Measurements from ENCODE around the gene NAT14.
A peak's percentile ranks its signal among the peaks of the same experiment; 100 is the strongest.

Gene NAT14

GRCh38 chr19:55472463-55472862 is 12.5 kb upstream of the NAT14 start:
- no peak for DNase-seq

- no peak for DNase-seq
Observed at GRCh38 chr19:55473225-55474012, 11.6 kb upstream of the NAT14 start.

- no peak for DNase-seq
Observed at GRCh38 chr19:55474269-55475265, 10.4 kb upstream of the NAT14 start.

- peak; percentile 99 for DNase-seq
Observed at GRCh38 chr19:55476100-55476775, 8.8 kb upstream of the NAT14 start, which contains the start of gene ZNF628. Gene ZNF628, plus strand, starts transcription at chr19:55476617. Its CDS starts 3,294 bp downstream, at chr19:55479911.

GRCh38 chr19:55477905-55478304 is 7.1 kb upstream of the NAT14 start:
- DNase-seq: no peak

- DNase-seq: no peak
Observed at GRCh38 chr19:55478364-55478763, 6.6 kb upstream of the NAT14 start.

- DNase-seq: no peak
Observed at GRCh38 chr19:55479045-55479444, 5.9 kb upstream of the NAT14 start.

GRCh38 chr19:55479451-55480230 is 5.3 kb upstream of the NAT14 start:
- no peak for DNase-seq

- no peak for DNase-seq
Observed at GRCh38 chr19:55481148-55481793, 3.7 kb upstream of the NAT14 start.

GRCh38 chr19:55481794-55482155 is 3.2 kb upstream of the NAT14 start:
- no peak for DNase-seq

- no peak for DNase-seq
Observed at GRCh38 chr19:55482156-55482961, 2.6 kb upstream of the NAT14 start.

GRCh38 chr19:55482967-55483705 is 1.9 kb upstream of the NAT14 start:
- no peak for DNase-seq

- no peak for DNase-seq
Observed at GRCh38 chr19:55483706-55484592, 1.0 kb upstream of the NAT14 start.

GRCh38 chr19:55485439-55486011 is 537 bp downstream of the NAT14 start:
- no peak for DNase-seq

GRCh38 chr19:55486043-55486970 is 1.3 kb downstream of the NAT14 start:
- DNase-seq: no peak

GRCh38 chr19:55486971-55487923 is 2.3 kb downstream of the NAT14 start:
- peak; percentile 59 for DNase-seq
